Hepatocyte (in vitro differentiated cells): ENCODE measurements around the gene PSMB2. TPM values are rescaled to one million over a fixed set of nuclear protein-coding genes. Genes with fewer than 3 reads are reported as not detected.

Experiments
- DNase-seq: peaks from one replicate; pipeline ENCODE4 v3.0.0-alpha.2; 2016; ENCODE audit warnings: low spot score
- H2AFZ ChIP-seq: fragments of 200-600 bp; sonication (generic); 2 replicates; pipeline ENCODE4 v1.6.0; 2016; ENCODE audit warnings: antibody characterized with exemption, mild to moderate bottlenecking
- H3K27ac ChIP-seq: fragments of 200-600 bp; sonication (generic); 2 replicates; pipeline ENCODE4 v1.5.1; 2016; ENCODE audit warnings: mild to moderate bottlenecking
- H3K27me3 ChIP-seq: fragments of 200-600 bp; sonication (generic); 2 replicates; pipeline ENCODE4 v1.6.1; 2016
- H3K36me3 ChIP-seq: fragments of 200-600 bp; sonication (generic); replicated peaks from 2 replicates; pipeline ENCODE4 v1.5.1; 2016; ENCODE audit warnings: low read depth; ENCODE audit not compliant: insufficient read depth
- H3K4me1 ChIP-seq: fragments of 200-600 bp; sonication (generic); 2 replicates; pipeline ENCODE4 v1.5.1; 2016; ENCODE audit warnings: mild to moderate bottlenecking, moderate library complexity; ENCODE audit not compliant: insufficient read depth
- H3K4me2 ChIP-seq: fragments of 200-600 bp; sonication (generic); 2 replicates; pipeline ENCODE4 v1.6.0; 2016
- H3K4me3 ChIP-seq: fragments of 200-600 bp; sonication (generic); 2 replicates; pipeline ENCODE4 v1.5.1; 2016; ENCODE audit warnings: mild to moderate bottlenecking
- H3K79me2 ChIP-seq: fragments of 200-600 bp; sonication (generic); 2 replicates; pipeline ENCODE4 v1.6.0; 2017; ENCODE audit warnings: mild to moderate bottlenecking
- H3K9me2 ChIP-seq: fragments of 200-600 bp; sonication (generic); replicated peaks from 2 replicates; pipeline ENCODE4 v1.6.0; 2017; ENCODE audit warnings: mild to moderate bottlenecking; ENCODE audit not compliant: insufficient read depth
- H3K9me3 ChIP-seq: fragments of 200-600 bp; sonication (generic); 2 replicates; pipeline ENCODE4 v1.5.1; 2016; ENCODE audit warnings: low read depth, mild to moderate bottlenecking
- H4K20me1 ChIP-seq: fragments of 200-600 bp; sonication (generic); 2 replicates; pipeline ENCODE4 v1.6.0; 2016; ENCODE audit warnings: mild to moderate bottlenecking; ENCODE audit not compliant: insufficient read depth, poor library complexity, severe bottlenecking
- CTCF ChIP-seq: fragments of 200-600 bp; sonication (generic); IDR thresholded peaks from 2 replicates; pipeline ENCODE4 v1.5.1; 2016; ENCODE audit warnings: antibody characterized with exemption, mild to moderate bottlenecking; ENCODE audit not compliant: poor library complexity
- EZH2 ChIP-seq: fragments of 200-600 bp; sonication (generic); IDR thresholded peaks from 2 replicates; pipeline ENCODE4 v1.6.1; 2016; ENCODE audit warnings: antibody characterized with exemption, mild to moderate bottlenecking, borderline replicate concordance
- EZH2phosphoT487 ChIP-seq: fragments of 200-600 bp; sonication (generic); IDR thresholded peaks from one replicate; pipeline ENCODE4 v1.6.1; 2018; ENCODE audit warnings: antibody characterized with exemption, mild to moderate bottlenecking, low read depth, moderate library complexity; ENCODE audit not compliant: unreplicated experiment, severe bottlenecking
- WGBS: methylation state at CpG from one replicate; pipeline ENCODE4 v1.1.6; 2016; ENCODE audit warnings: low lambda C conversion rate; ENCODE audit errors: missing lambda C conversion rate; 5-methylcytosine and 5-hydroxymethylcytosine counted together
- polyA plus RNA-seq: library from polyadenylated mRNA; unstranded; fragments of >200 nt; fragmentation: Nextera tagmentation; extraction: Ambion mirVana; gene quantifications from 2 replicates; pipeline ENCODE4 v1.2.1, GENCODE V29; 2016
- total RNA-seq: library from RNA; depleted of rRNA; stranded (reverse); fragments of >200 nt; gene quantifications from 2 replicates; pipeline ENCODE4 v1.2.3, GENCODE V29; 2014

The PSMB2 gene
- total and polyA plus RNA-seq, 2 experiments from 2014 or later, result 42.6 to 98.8 TPM

- H3K4me2 ChIP-seq, result no peak overlapping the region
- no peak for TF ChIP-seq EZH2
- no peak for TF ChIP-seq CTCF
- no peak for TF ChIP-seq EZH2phosphoT487
- no peaks in the 10 kb centered on the region for H4K20me1 ChIP-seq
- no peaks in the 10 kb centered on the region for H3K36me3 ChIP-seq
- no peak overlapping the region for H3K27ac ChIP-seq
- DNase-seq, result no peak
- H2AFZ ChIP-seq, result no peak overlapping the region
- H3K9me3 ChIP-seq, result no peaks in the 10 kb centered on the region
- H3K4me1 ChIP-seq, result no peaks in the 10 kb centered on the region
- no peaks in the 10 kb centered on the region for H3K9me2 ChIP-seq
- no peaks in the 10 kb centered on the region for H3K79me2 ChIP-seq
- WGBS, result 99% methylated on average over 25 of the region's 25 CpGs
- no peak overlapping the region for H3K4me3 ChIP-seq
- no peaks in the 10 kb centered on the region for H3K27me3 ChIP-seq
These were observed 50.8 kb downstream of the PSMB2 start for GRCh38 chr1:35590476-35591040.

- TF ChIP-seq EZH2phosphoT487, result no peak
- TF ChIP-seq EZH2, result no peak
- TF ChIP-seq CTCF, result no peak
- H3K9me3 ChIP-seq, result no peaks in the 10 kb centered on the region
- no peaks in the 10 kb centered on the region for H3K4me1 ChIP-seq
- no peaks in the 10 kb centered on the region for H3K79me2 ChIP-seq
- no peaks in the 10 kb centered on the region for H3K9me2 ChIP-seq
- no peak overlapping the region for H3K27ac ChIP-seq
- no peaks in the 10 kb centered on the region for H4K20me1 ChIP-seq
- WGBS, result over 99% methylated on average over 15 of the region's 15 CpGs
- no peaks in the 10 kb centered on the region for H3K27me3 ChIP-seq
- H2AFZ ChIP-seq, result no peak overlapping the region
- H3K4me2 ChIP-seq, result no peak overlapping the region
- no peaks in the 10 kb centered on the region for H3K36me3 ChIP-seq
- no peak overlapping the region for H3K4me3 ChIP-seq
- no peak for DNase-seq
These were observed 51.6 kb downstream of the PSMB2 start for GRCh38 chr1:35589516-35590427.

- Histone ChIP-seq H3K4me1 (no peaks in the 10 kb centered on the region), H3K4me2 (no peak overlapping the region), H3K79me2 (no peaks in the 10 kb centered on the region), H2AFZ (no peak overlapping the region), H3K9me3 (no peaks in the 10 kb centered on the region), H3K4me3 (no peak overlapping the region), H3K36me3 (no peaks in the 10 kb centered on the region), H4K20me1 (no peaks in the 10 kb centered on the region), H3K9me2 (no peaks in the 10 kb centered on the region), H3K27me3 (no peaks in the 10 kb centered on the region), H3K27ac (no peak overlapping the region)
- TF ChIP-seq EZH2 (no peak), CTCF (no peak), EZH2phosphoT487 (no peak)
- DNase-seq, result no peak
- 70% methylated on average over 21 of the region's 21 CpGs for WGBS
These were observed 53.0 kb downstream of the PSMB2 start for GRCh38 chr1:35588197-35588910.
